Activated B cell treated with CpG ODN at 0.5 μM for 24 hours (primary cell): ENCODE measurements around the gene CIPC. TPM values are rescaled to one million over a fixed set of nuclear protein-coding genes. Genes with fewer than 3 reads are reported as not detected.

Experiments used
- ATAC-seq: fragments of 200-7000 bp; cut with Tn5 transposase; one replicate; pipeline ENCODE4 v1.10.0; 2021; ENCODE audit warnings: low read depth, mild to moderate bottlenecking, moderate library complexity
- CTCF ChIA-PET: fragments of 350-600 bp; sonication (Branson Sonifier 250); formaldehyde crosslinking; loops from one replicate; lab custom pipeline; 2021; ENCODE audit warnings: antibody characterized with exemption; lab: Charles Lee
- POLR2A ChIA-PET: fragments of 350-600 bp; sonication (Branson Sonifier 250); formaldehyde crosslinking; loops from one replicate; lab custom pipeline; 2021; ENCODE audit warnings: antibody characterized with exemption; lab: Charles Lee
- DNase-seq: peaks from one replicate; pipeline ENCODE4 v3.0.0; 2022
- H3K27ac Mint-ChIP-seq: one replicate; pipeline ENCODE4 v1.8.0; 2020; ENCODE audit warnings: mixed read lengths
- H3K27me3 Mint-ChIP-seq: one replicate; pipeline ENCODE4 v1.8.0; 2021; ENCODE audit warnings: mixed read lengths
- H3K36me3 Mint-ChIP-seq: one replicate; pipeline ENCODE4 v1.8.0; 2021; ENCODE audit warnings: low read depth, mixed read lengths
- H3K4me1 Mint-ChIP-seq: one replicate; pipeline ENCODE4 v1.8.0; 2021; ENCODE audit warnings: mixed read lengths
- H3K4me3 Mint-ChIP-seq: one replicate; pipeline ENCODE4 v1.8.0; 2020; ENCODE audit warnings: mild to moderate bottlenecking, mixed read lengths
- H3K9me3 Mint-ChIP-seq: one replicate; pipeline ENCODE4 v1.8.0; 2020; ENCODE audit warnings: mixed read lengths
- CTCF ChIP-seq: fragments of 200-600 bp; IDR thresholded peaks from one replicate; pipeline ENCODE4 v1.8.0; 2022; ENCODE audit warnings: antibody characterized with exemption, mild to moderate bottlenecking
- intact Hi-C: fragments of 100-400 bp; cut with micrococcal nuclease; formaldehyde crosslinking; loops from one replicate; pipeline ENCODE4 v1.15.1; 2024
- total RNA-seq: library from RNA; stranded (reverse); gene quantifications from 2 replicates; pipeline ENCODE4 v1.2.3, GENCODE V29; 2022

Gene CIPC
- total RNA-seq, 1 donor from 2014 or later: 26.6 TPM

GRCh38 chr14:77082356-77082755 lies 15.7 kb upstream of the CIPC start:
- intact Hi-C loops: no loop called here
- no peak for ATAC-seq

DNA sequence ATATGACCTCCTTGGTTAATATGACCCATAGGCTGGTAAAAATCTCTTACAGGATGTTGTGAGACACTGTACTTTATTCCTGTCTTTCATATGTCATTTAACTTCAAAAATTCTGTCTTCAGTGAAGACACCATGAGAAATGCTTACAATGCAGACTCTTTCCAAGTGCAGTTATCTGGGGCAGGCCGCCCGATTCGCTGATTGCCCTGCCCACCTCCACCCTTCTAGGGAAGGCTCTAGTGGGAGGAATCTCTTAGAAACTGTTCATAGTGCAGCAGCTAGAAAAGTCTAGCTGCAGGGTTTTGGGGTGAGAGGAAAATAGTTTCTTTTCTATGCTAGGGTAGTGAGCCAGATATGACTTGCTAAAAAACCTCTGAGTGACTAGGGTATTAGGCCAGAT lies 15.0 kb upstream of the CIPC start:
- no peak for TF ChIP-seq CTCF
- intact Hi-C loops: no loop called here
- POLR2A ChIA-PET: no interaction called here
- H3K4me3 Mint-ChIP-seq: no peak overlapping the region
- no peak for ATAC-seq
- H3K27me3 Mint-ChIP-seq: no peaks in the 10 kb centered on the region
- peaks cover 25% of the 10 kb centered on the region for H3K4me1 Mint-ChIP-seq
- no peak for DNase-seq
- H3K27ac Mint-ChIP-seq: no peak overlapping the region
- no peaks in the 10 kb centered on the region for H3K36me3 Mint-ChIP-seq
- no peaks in the 10 kb centered on the region for H3K9me3 Mint-ChIP-seq
- CTCF ChIA-PET: interaction anchor here (1.5 kb wide), 1 partner anchor 12 kb away, joined by 4 read pairs; no protein-coding TSS in a partner anchor

More at GRCh38 chr14:77082356-77082755, 15.7 kb upstream of the CIPC start:
- Mint-ChIP-seq H3K4me1 (peaks cover 25% of the 10 kb centered on the region), H3K27ac (no peak overlapping the region), H3K36me3 (no peaks in the 10 kb centered on the region), H3K9me3 (no peaks in the 10 kb centered on the region), H3K4me3 (no peak overlapping the region), H3K27me3 (no peaks in the 10 kb centered on the region)
- TF ChIP-seq CTCF: no peak
- ChIA-PET POLR2A (interaction anchor here (1.0 to 1.1 kb wide), 3 partner anchors 8 to 42 kb away, joined by 3 read pairs; no protein-coding TSS in a partner anchor), CTCF (interaction anchor here (1.0 to 1.7 kb wide), 3 partner anchors 11 to 206 kb away, joined by 3 to 8 read pairs (median 4); no protein-coding TSS in a partner anchor)
- DNase-seq: no peak

DNA sequence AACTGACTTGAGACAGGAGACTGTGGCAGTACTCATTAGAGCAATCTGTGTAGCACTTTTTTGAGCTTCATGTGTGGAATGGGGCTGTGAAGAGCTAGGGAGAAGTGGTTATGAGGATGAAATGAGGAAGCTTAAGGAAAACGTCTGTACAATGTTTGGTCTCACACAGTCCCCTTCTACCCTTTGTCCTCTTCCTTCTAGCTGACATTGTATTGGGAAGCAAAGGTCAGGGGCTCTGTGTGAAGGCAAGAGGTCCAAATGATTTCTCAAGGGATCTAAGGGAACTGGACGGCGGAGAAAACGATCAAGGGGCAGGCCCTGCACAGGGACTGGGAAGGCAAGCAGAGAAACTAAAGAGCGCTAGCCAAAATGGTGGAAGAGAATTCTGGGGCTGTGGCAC lies 13.1 kb upstream of the CIPC start:
- Mint-ChIP-seq H3K4me1 (peaks cover 25% of the 10 kb centered on the region), H3K27me3 (no peaks in the 10 kb centered on the region), H3K9me3 (no peaks in the 10 kb centered on the region), H3K4me3 (no peak overlapping the region), H3K36me3 (no peaks in the 10 kb centered on the region), H3K27ac (no peak overlapping the region)
- no peak for TF ChIP-seq CTCF
- DNase-seq (no peak), ATAC-seq (no peak)
- POLR2A ChIA-PET: interaction anchor here (1.7 kb wide), 1 partner anchor 39 kb away, joined by 4 read pairs; no protein-coding TSS in a partner anchor
- intact Hi-C loops: loop anchor here (5.0 kb wide), 1 partner anchor 37 kb away; no protein-coding TSS in a partner anchor
- CTCF ChIA-PET: interaction anchor here (1.5 to 2.0 kb wide), 3 partner anchors 14 to 211 kb away, joined by 3 to 11 read pairs (median 5); no protein-coding TSS in a partner anchor

- ChIA-PET POLR2A (interaction anchor here (1.7 kb wide), 1 partner anchor 39 kb away, joined by 4 read pairs; no protein-coding TSS in a partner anchor), CTCF (interaction anchor here (1.1 to 2.0 kb wide), 5 partner anchors 10 to 212 kb away, joined by 3 to 11 read pairs (median 5); no protein-coding TSS in a partner anchor)
- no peak for DNase-seq
Measured at GRCh38 chr14:77085538-77085937, 12.5 kb upstream of the CIPC start.

More at GRCh38 chr14:77085538-77085937, 12.5 kb upstream of the CIPC start:
- H3K36me3 Mint-ChIP-seq: no peaks in the 10 kb centered on the region
- TF ChIP-seq CTCF: no peak
- H3K4me1 Mint-ChIP-seq: peaks cover 25% of the 10 kb centered on the region
- no peak overlapping the region for H3K27ac Mint-ChIP-seq
- intact Hi-C loops: loop anchor here (5.0 kb wide), 1 partner anchor 37 kb away; no protein-coding TSS in a partner anchor
- no peak for ATAC-seq
- H3K9me3 Mint-ChIP-seq: no peaks in the 10 kb centered on the region
- H3K4me3 Mint-ChIP-seq: no peak overlapping the region
- H3K27me3 Mint-ChIP-seq: no peaks in the 10 kb centered on the region
